Loucy (cell line): ENCODE data around the gene LENG9.

Experiments
- EZH2phosphoT487 ChIP-seq: fragments of 200-600 bp; IDR thresholded peaks from 2 replicates; pipeline ENCODE4 v1.6.1; 2018; ENCODE audit warnings: antibody characterized with exemption, mild to moderate bottlenecking, moderate library complexity, borderline replicate concordance
- TF ChIP-seq, protein P1 (sequence below): fragments of 200-600 bp; sonication (generic); conservative IDR thresholded peaks from 2 replicates; pipeline ENCODE4 v1.5.1; 2014; ENCODE audit warnings: mild to moderate bottlenecking, antibody characterized with exemption, low read length

DNA sequence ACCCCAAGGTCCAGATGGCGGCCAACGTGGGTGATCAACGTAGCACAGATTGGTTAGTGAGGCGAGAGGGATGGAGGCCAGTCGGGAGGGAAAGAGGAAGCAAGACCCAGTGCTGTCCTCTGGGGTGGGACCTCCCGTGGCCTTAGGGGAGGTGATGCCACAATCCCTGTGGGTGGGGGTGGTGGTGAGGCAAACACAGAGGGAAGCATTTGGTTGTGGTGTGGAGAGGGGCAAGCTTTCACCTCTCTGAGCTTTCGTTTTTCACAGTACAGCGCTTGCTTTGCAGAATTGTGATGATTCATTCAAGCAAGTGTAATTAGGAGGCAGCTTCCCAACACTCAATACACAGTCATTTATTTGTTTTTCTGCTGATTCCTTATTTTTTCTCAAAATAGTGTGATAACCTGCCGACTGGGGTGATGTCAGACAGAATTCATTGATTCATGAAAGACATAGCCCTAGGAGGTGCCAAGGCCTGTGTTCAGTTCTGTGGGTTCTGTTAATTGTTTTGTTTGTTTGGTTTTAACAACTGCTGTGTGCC lies 12.2 kb downstream of the LENG9 start:
- TF ChIP-seq, protein P1, sequence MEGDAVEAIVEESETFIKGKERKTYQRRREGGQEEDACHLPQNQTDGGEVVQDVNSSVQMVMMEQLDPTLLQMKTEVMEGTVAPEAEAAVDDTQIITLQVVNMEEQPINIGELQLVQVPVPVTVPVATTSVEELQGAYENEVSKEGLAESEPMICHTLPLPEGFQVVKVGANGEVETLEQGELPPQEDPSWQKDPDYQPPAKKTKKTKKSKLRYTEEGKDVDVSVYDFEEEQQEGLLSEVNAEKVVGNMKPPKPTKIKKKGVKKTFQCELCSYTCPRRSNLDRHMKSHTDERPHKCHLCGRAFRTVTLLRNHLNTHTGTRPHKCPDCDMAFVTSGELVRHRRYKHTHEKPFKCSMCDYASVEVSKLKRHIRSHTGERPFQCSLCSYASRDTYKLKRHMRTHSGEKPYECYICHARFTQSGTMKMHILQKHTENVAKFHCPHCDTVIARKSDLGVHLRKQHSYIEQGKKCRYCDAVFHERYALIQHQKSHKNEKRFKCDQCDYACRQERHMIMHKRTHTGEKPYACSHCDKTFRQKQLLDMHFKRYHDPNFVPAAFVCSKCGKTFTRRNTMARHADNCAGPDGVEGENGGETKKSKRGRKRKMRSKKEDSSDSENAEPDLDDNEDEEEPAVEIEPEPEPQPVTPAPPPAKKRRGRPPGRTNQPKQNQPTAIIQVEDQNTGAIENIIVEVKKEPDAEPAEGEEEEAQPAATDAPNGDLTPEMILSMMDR: no peak
- TF ChIP-seq EZH2phosphoT487: no peak
